GM20000 (cell line): ENCODE data around the gene LRRC45.

Source experiments
- DNase-seq: peaks from one replicate; pipeline ENCODE4 v3.0.0; 2012; ENCODE audit warnings: low spot score
- TF ChIP-seq, protein P1 (sequence below): IDR thresholded peaks from 2 replicates; pipeline ENCODE4 v1.5.1; 2012; ENCODE audit warnings: mild to moderate bottlenecking, control low read depth; ENCODE audit errors: extremely low read depth, missing control alignments

Gene LRRC45

DNA sequence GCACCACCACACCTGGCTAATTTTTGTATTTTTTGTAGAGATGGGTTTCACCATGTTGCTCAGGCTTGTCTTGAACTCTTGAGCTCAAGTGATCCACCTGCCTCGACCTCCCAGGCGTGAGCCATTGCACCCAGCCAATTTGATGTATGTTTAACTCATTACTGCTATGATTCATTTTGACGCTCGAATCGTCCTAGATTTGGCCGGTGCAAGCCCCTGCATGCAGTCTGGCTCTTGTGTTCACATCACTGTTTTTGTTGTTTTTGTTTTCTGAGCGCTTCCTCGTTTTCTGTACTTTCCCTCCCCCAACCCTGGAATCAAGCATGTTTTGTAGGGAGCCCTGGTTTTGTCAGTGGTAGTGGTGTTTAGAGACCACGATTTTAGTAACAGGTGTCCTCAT is 50.3 kb downstream of the LRRC45 start:
- TF ChIP-seq, protein P1, sequence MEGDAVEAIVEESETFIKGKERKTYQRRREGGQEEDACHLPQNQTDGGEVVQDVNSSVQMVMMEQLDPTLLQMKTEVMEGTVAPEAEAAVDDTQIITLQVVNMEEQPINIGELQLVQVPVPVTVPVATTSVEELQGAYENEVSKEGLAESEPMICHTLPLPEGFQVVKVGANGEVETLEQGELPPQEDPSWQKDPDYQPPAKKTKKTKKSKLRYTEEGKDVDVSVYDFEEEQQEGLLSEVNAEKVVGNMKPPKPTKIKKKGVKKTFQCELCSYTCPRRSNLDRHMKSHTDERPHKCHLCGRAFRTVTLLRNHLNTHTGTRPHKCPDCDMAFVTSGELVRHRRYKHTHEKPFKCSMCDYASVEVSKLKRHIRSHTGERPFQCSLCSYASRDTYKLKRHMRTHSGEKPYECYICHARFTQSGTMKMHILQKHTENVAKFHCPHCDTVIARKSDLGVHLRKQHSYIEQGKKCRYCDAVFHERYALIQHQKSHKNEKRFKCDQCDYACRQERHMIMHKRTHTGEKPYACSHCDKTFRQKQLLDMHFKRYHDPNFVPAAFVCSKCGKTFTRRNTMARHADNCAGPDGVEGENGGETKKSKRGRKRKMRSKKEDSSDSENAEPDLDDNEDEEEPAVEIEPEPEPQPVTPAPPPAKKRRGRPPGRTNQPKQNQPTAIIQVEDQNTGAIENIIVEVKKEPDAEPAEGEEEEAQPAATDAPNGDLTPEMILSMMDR = no peak
- DNase-seq = no peak

DNA sequence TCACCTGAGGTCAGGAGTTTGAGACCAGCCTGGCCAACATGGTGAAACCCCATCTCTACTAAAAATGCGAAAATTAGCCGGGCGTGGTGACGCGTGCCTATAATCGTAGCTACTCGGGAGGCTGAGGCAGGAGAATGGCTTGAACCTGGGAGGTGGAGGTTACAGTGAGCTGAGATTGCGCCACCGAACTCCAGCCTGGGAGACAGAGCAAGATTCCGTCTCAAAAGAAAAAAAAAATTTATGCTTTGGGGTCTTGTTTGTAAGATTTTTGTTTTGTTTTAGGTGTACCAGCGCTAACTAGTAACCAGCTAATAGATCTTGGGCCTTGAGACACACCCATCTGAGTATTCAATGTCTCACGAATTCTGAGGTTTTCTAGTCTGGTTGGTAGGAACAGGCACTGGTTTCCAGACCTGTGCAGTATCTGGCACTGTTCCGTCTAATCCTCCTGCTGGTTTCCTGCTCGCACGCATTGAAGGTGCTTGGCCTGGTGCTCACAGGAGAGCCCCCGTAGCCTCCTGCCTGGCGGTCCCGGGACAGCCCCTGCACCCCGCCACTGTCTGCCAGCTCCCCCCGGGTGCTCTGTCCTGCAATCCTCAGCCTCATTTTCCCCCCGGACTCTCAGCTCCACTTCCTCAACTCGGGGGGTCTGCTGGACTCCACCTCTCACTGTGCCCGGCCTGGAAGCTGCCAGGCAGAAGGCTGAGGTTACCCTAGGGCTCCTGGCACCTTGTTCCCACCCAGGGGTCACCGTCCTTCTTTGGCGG is 53.1 kb downstream of the LRRC45 start:
- TF ChIP-seq, protein P1 = no peak
- no peak for DNase-seq

DNA sequence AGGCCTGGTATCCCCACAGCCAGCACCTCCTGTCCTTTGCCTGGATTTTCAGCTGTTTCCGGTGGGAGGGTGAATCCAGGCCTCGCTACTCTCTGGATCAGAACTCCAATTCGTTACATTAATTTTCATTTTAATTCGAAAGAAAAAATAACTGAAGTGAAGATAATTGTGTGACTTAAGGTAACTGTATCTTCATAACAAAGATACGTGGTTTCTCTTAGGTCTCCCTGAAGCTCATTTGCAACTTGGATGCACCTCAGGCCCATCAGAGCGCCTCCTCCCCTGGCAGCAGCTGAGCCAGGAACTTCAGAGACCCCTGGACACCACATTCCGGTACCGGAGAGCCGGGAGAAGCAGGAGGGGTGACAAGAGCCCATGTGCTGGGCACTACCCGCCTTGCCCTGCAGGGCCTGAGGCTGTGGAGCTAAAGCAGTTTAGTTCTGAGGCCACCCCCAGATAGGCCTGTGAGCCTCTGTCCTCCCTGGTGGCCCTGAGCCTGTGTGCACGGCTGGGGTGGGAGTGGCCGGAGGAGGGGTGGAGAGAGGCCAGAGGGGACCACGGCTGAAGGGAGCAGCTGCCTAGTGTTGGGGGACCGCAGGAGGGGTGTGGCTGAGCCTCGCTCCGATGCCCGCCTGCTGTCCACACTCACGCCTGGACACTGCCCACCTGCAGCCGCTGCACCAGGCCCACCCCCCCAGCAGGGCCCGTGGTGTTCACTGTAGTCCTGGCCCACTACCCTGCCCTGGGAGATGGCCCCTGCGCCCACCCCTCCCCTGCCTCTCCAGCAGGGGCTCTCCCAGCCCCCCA is 53.9 kb downstream of the LRRC45 start:
- DNase-seq = no peak
- TF ChIP-seq, protein P1 = no peak

DNA sequence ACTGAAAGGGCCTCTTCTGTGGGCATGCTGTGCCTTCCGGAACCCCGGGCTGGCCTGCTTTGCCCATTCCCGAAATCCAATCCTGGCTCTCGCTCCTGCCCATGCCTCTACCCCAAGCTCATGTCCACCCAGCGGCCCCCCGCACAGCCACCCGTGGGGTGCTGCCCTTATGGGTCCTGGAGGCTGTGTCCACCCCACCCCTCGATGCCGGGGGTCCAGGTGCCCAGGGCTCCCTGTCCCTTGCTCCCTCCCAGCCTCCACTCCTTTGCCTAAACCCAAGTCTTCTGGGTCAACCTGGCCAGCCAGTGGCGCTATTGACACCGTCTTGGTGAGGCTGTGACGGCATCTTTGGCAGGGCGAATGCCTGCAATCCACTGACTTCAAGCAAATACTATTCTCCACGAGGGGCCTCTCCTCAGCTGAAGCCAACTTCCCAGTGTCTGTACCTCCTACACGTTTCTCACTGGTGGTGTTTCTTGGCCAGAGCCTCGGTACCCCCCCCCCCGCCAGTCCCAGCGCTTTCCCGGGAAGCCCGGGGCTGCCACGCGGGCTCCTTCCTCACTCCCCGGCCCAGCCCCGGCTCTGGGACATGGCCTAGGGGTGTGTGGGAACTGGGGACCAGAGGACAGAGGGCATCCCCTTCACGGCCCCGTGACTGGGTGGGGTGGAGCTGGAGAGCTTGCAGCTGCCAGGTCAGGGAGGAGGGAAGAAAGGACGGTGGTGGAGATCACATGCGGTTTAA is 54.7 kb downstream of the LRRC45 start:
- no peak for DNase-seq
- TF ChIP-seq, protein P1 = no peak

DNA sequence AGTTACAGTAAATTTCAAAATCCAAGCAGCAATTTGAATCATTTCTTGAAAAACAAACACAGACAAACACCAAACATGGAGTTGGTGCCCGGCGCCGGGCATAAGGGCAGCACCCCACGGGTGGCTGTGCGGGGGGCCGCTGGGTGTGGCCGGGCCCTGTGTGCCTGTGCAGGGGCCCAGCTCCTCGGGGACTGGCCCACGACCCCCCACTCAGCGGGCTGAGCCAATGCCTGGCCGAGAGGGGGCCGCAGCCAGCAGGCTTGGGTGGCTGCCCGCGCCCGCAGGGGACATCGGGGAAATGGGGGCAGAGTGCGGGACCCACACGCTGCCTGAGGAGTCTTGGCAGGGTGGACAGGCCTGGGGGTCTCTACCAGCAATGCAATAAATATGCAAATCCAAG is 55.3 kb downstream of the LRRC45 start:
- TF ChIP-seq, protein P1 = no peak
- no peak for DNase-seq

DNA sequence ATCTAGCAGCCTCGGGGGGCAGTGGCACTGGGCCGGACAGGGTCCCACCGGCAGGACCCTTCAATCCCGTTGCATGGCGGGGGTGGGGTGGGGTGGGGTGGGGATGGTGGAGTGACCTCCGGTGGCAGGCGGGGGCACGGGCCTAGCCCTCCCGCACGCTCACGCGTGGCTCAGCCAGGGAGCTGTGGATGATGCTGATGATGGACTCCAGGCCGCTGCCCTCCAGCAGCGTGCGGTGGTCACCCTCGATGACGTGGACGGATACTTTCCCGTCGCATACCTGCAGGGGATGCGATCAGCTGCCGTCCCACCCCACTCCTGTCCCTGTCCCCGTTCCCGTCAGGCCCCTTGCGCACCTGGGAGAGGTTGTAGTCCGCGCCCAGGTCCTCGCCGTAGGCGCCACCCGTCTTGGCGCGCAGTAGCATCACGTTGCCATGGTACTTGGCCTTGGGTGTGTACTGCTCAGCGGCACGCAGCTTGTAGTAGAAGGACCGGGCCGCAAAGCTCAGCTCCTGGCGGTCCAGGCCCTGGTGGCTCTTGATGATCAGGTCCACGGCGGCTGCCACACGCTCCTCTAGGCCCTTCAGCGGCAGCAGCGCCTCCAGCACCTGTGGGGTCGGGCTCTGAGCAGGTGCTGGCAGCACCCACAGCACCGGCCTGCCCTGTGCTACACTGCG is 56.0 kb downstream of the LRRC45 start:
- TF ChIP-seq, protein P1 = no peak
- no peak for DNase-seq
